ENCODE measurements around the gene LRIG1. TPM values are rescaled to one million over a fixed set of nuclear protein-coding genes. Genes with fewer than 3 reads are reported as not detected.

Gene LRIG1
- polyA plus RNA-seq = 100 to 1,000 TPM in 1 of 3 donors, 10 to 100 TPM in 2; 15.3 to 105 (median 56.8) TPM

GRCh38 chr3:66500576-66501482, at the start of gene LRIG1:
LRIG1 (minus strand) TSS chr3:66501022; CDS start chr3:66500407, 615 bp downstream.
- 0 to 1% (median 1%) methylated on average over 83 to 109 of the region's 109 CpGs for WGBS, 3 donors
- no peak within 1 kb of the TSS for H3K27ac ChIP-seq (ENCODE audit: low read depth, low read length)

GRCh38 chr3:66544619-66545429, 44.0 kb upstream of the LRIG1 start:
- H3K27ac ChIP-seq (ENCODE audit: low read depth, low read length) = no peak overlapping the region
- WGBS, 3 donors = 97 to 98% (median 97%) methylated on average over 37 to 43 of the region's 43 CpGs

GRCh38 chr3:66542153-66542552, 41.3 kb upstream of the LRIG1 start:
- 63 to 71% (median 71%) methylated on average over 2 of the region's 2 CpGs for WGBS, 3 donors

GRCh38 chr3:66539466-66539989, 38.7 kb upstream of the LRIG1 start:
- WGBS, 3 donors = 93 to 96% (median 96%) methylated on average over 3 of the region's 3 CpGs
- no peak overlapping the region for H3K27ac ChIP-seq (ENCODE audit: low read depth, low read length)

More at GRCh38 chr3:66542153-66542552, 41.3 kb upstream of the LRIG1 start:
- no peak overlapping the region for H3K27ac ChIP-seq (ENCODE audit: low read depth, low read length)

GRCh38 chr3:66538390-66538789, 37.6 kb upstream of the LRIG1 start:
- no peak overlapping the region for H3K27ac ChIP-seq (ENCODE audit: low read depth, low read length)

GRCh38 chr3:66537735-66538134, 36.9 kb upstream of the LRIG1 start:
- no peak overlapping the region for H3K27ac ChIP-seq (ENCODE audit: low read depth, low read length)
- 85 to 89% (median 88%) methylated on average over 7 of the region's 7 CpGs for WGBS, 3 donors

GRCh38 chr3:66536791-66537190, 36.0 kb upstream of the LRIG1 start:
- H3K27ac ChIP-seq (ENCODE audit: low read depth, low read length) = no peak overlapping the region
- WGBS, 3 donors = 96 to 99% (median 97%) methylated on average over 2 of the region's 2 CpGs

- no peak overlapping the region for H3K27ac ChIP-seq (ENCODE audit: low read depth, low read length)
- WGBS, 3 donors = 50 to 80% (median 78%) methylated on average over 6 of the region's 6 CpGs
Measured at GRCh38 chr3:66534304-66534845, 33.6 kb upstream of the LRIG1 start.

GRCh38 chr3:66532613-66533012, 31.8 kb upstream of the LRIG1 start:
- WGBS, 3 donors = 88 to 100% (median 100%) methylated on average over 1 of the region's 1 CpG

GRCh38 chr3:66532160-66532587, 31.4 kb upstream of the LRIG1 start:
- WGBS, 3 donors = 88 to 94% (median 88%) methylated on average over 1 of the region's 1 CpG
- H3K27ac ChIP-seq (ENCODE audit: low read depth, low read length) = no peak overlapping the region

More at GRCh38 chr3:66532613-66533012, 31.8 kb upstream of the LRIG1 start:
- H3K27ac ChIP-seq (ENCODE audit: low read depth, low read length) = no peak overlapping the region

GRCh38 chr3:66531256-66531655, 30.4 kb upstream of the LRIG1 start:
- H3K27ac ChIP-seq (ENCODE audit: low read depth, low read length) = no peak overlapping the region
- WGBS, 3 donors = 85 to 95% (median 88%) methylated on average over 1 of the region's 1 CpG

GRCh38 chr3:66527246-66527645, 26.4 kb upstream of the LRIG1 start:
- WGBS, 3 donors = 59 to 75% (median 70%) methylated on average over 4 of the region's 4 CpGs
- H3K27ac ChIP-seq (ENCODE audit: low read depth, low read length) = no peak overlapping the region

- WGBS, 3 donors = 85 to 89% (median 88%) methylated on average over 3 of the region's 3 CpGs
- H3K27ac ChIP-seq (ENCODE audit: low read depth, low read length) = no peak overlapping the region
Measured at GRCh38 chr3:66525771-66526170, 24.9 kb upstream of the LRIG1 start.

- WGBS, 3 donors = 84 to 92% (median 89%) methylated on average over 2 of the region's 2 CpGs
- H3K27ac ChIP-seq (ENCODE audit: low read depth, low read length) = no peak overlapping the region
Measured at GRCh38 chr3:66520724-66521123, 19.9 kb upstream of the LRIG1 start.

GRCh38 chr3:66518644-66519043, 17.8 kb upstream of the LRIG1 start:
- 76 to 88% (median 86%) methylated on average over 4 of the region's 4 CpGs for WGBS, 3 donors
- H3K27ac ChIP-seq (ENCODE audit: low read depth, low read length) = no peak overlapping the region

GRCh38 chr3:66518126-66518525, 17.3 kb upstream of the LRIG1 start:
- 73 to 88% (median 87%) methylated on average over 2 of the region's 2 CpGs for WGBS, 3 donors
- no peak overlapping the region for H3K27ac ChIP-seq (ENCODE audit: low read depth, low read length)

- H3K27ac ChIP-seq (ENCODE audit: low read depth, low read length) = no peak overlapping the region
- WGBS, 3 donors = 70 to 76% (median 75%) methylated on average over 2 of the region's 2 CpGs
Measured at GRCh38 chr3:66517241-66517640, 16.4 kb upstream of the LRIG1 start.

GRCh38 chr3:66508461-66508860, 7.6 kb upstream of the LRIG1 start:
- 61 to 81% (median 80%) methylated on average over 7 of the region's 7 CpGs for WGBS, 3 donors
- H3K27ac ChIP-seq (ENCODE audit: low read depth, low read length) = no peak overlapping the region
